Middle frontal gyrus (tissue), 1 donor: ENCODE measurements around the gene SNAI3.

Source experiments
- DNase-seq: peaks from one replicate; pipeline ENCODE4 v3.0.0-alpha.2; 2015; ENCODE audit warnings: low spot score; ENCODE audit errors: extremely low spot score

Gene SNAI3

GRCh38 chr16:88651276-88651988, 34.9 kb downstream of the SNAI3 start:
- DNase-seq: no peak

GRCh38 chr16:88650749-88651275, 35.5 kb downstream of the SNAI3 start, which contains the start of gene CYBA:
Gene CYBA (minus strand): TSS chr16:88651053. CDS start chr16:88651013, 40 bp downstream.
- DNase-seq: no peak

GRCh38 chr16:88649924-88650748, 36.2 kb downstream of the SNAI3 start:
- DNase-seq: no peak

GRCh38 chr16:88649195-88649923, 36.9 kb downstream of the SNAI3 start:
- DNase-seq: no peak

- DNase-seq: no peak
Observed at GRCh38 chr16:88647178-88648070, 38.9 kb downstream of the SNAI3 start.

- no peak for DNase-seq
Observed at GRCh38 chr16:88646345-88647034, 39.8 kb downstream of the SNAI3 start.

- DNase-seq: no peak
Observed at GRCh38 chr16:88645941-88646340, 40.4 kb downstream of the SNAI3 start.

- DNase-seq: no peak
Observed at GRCh38 chr16:88645455-88645854, 40.9 kb downstream of the SNAI3 start.

- DNase-seq: no peak
Observed at GRCh38 chr16:88643644-88643932, 42.7 kb downstream of the SNAI3 start.

GRCh38 chr16:88642881-88643643, 43.2 kb downstream of the SNAI3 start:
- DNase-seq: no peak

GRCh38 chr16:88640498-88641247, 45.6 kb downstream of the SNAI3 start:
- no peak for DNase-seq

- no peak for DNase-seq
Observed at GRCh38 chr16:88640039-88640495, 46.2 kb downstream of the SNAI3 start.

GRCh38 chr16:88639231-88640038, 46.9 kb downstream of the SNAI3 start:
- DNase-seq: no peak

GRCh38 chr16:88638323-88639230, 47.7 kb downstream of the SNAI3 start, which contains the start of gene IL17C:
Gene IL17C (plus strand): TSS chr16:88638572. CDS start chr16:88638642, 70 bp downstream.
- no peak for DNase-seq

- no peak for DNase-seq
Observed at GRCh38 chr16:88636488-88637265, 49.6 kb downstream of the SNAI3 start.
